WTC11 (cell line): ENCODE results near the gene ELFN1.

ENCODE experiments used
- ESRRA ChIP-seq: sonication (generic); formaldehyde crosslinking; IDR thresholded peaks from 2 replicates; pipeline ENCODE4 v1.8.1; 2022; ENCODE audit warnings: mild to moderate bottlenecking, missing genetic modification reagents, borderline replicate concordance
- USF2 ChIP-seq: sonication (generic); formaldehyde crosslinking; IDR thresholded peaks from 2 replicates; pipeline ENCODE4 v1.8.1; 2023; ENCODE audit warnings: mild to moderate bottlenecking, missing genetic modification reagents, moderate library complexity
- ZNF138 ChIP-seq: sonication (generic); formaldehyde crosslinking; conservative IDR thresholded peaks from 2 replicates; pipeline ENCODE4 v1.8.1; 2022; ENCODE audit warnings: mild to moderate bottlenecking, moderate library complexity, missing genetic modification reagents
- ZNF512 ChIP-seq: sonication (generic); formaldehyde crosslinking; IDR thresholded peaks from 2 replicates; pipeline ENCODE4 v1.8.1; 2022; ENCODE audit warnings: missing genetic modification reagents, borderline replicate concordance
- TF ChIP-seq, protein P1 (sequence below): fragments of 200-600 bp; IDR thresholded peaks from 2 replicates; pipeline ENCODE4 v1.8.0; 2022; ENCODE audit warnings: antibody characterized with exemption
- TF ChIP-seq, protein P2 (sequence below): sonication (generic); formaldehyde crosslinking; IDR thresholded peaks from 2 replicates; pipeline ENCODE4 v1.8.1; 2022; ENCODE audit warnings: mild to moderate bottlenecking, moderate library complexity, missing genetic modification reagents

- TF ChIP-seq, protein P1, sequence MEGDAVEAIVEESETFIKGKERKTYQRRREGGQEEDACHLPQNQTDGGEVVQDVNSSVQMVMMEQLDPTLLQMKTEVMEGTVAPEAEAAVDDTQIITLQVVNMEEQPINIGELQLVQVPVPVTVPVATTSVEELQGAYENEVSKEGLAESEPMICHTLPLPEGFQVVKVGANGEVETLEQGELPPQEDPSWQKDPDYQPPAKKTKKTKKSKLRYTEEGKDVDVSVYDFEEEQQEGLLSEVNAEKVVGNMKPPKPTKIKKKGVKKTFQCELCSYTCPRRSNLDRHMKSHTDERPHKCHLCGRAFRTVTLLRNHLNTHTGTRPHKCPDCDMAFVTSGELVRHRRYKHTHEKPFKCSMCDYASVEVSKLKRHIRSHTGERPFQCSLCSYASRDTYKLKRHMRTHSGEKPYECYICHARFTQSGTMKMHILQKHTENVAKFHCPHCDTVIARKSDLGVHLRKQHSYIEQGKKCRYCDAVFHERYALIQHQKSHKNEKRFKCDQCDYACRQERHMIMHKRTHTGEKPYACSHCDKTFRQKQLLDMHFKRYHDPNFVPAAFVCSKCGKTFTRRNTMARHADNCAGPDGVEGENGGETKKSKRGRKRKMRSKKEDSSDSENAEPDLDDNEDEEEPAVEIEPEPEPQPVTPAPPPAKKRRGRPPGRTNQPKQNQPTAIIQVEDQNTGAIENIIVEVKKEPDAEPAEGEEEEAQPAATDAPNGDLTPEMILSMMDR = no peak
- no peak for TF ChIP-seq USF2 (CRISPR knock-in tag)
- no peak for TF ChIP-seq ZNF512 (CRISPR knock-in tag)
- TF ChIP-seq ESRRA (CRISPR knock-in tag) = no peak
- TF ChIP-seq, protein P2, sequence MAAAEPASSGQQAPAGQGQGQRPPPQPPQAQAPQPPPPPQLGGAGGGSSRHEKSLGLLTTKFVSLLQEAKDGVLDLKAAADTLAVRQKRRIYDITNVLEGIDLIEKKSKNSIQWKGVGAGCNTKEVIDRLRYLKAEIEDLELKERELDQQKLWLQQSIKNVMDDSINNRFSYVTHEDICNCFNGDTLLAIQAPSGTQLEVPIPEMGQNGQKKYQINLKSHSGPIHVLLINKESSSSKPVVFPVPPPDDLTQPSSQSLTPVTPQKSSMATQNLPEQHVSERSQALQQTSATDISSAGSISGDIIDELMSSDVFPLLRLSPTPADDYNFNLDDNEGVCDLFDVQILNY (CRISPR knock-in tag) = no peak
- TF ChIP-seq ZNF138 (CRISPR knock-in tag) = no peak
Observed at GRCh38 chr7:1663223-1663622, 6.9 kb upstream of the ELFN1 start.
